HG02610 (cell line): Measurements from ENCODE around the gene RASL12.
"Not testable (repeated sequence)": the region's sequence is repeated elsewhere in the genome, so short reads cannot be mapped to it uniquely, and the experiment has no call there.

ENCODE experiments used
- ATAC-seq: cut with Tn5 transposase; IDR thresholded peaks from one replicate; pipeline ENCODE4 v1.9.1; 2021; ENCODE audit warnings: mild to moderate bottlenecking, moderate library complexity; ENCODE audit not compliant: unreplicated experiment

The RASL12 gene

DNA sequence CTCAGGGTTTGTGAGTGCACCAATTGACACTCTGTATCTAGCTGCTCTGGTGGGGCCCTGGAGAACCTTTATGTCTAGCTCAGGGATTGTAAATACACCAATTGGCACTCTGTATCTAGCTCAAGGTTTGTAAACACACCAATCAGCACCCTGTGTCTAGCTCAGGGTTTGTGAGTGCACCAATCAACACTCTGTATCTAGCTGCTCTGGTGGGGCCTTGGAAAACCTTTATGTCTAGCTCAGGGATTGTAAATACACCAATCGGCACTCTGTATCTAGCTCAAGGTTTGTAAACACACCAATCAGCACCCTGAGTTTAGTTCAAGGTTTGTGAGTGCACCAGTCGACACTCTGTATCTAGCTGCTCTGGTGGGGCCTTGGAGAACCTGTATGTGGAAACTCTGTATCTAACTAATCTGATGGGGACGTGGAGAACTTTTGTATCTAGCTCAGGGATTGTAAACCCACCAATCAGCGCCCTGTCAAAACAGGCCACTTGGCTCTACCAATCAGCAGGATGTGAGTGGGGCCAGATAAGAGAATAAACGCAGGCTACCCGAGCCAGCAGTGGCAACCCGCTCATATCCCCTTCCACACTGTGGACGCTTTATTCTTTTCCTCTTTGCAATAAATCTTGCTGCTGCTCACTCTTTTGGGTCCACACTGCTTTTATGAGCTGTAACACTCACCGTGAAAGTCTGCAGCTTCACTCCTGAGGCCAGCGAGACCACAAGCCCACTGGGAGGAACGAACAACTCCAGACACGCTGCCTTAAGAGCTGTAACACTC, 8.0 kb upstream of the RASL12 start:
- not testable (repeated sequence) for ATAC-seq

DNA sequence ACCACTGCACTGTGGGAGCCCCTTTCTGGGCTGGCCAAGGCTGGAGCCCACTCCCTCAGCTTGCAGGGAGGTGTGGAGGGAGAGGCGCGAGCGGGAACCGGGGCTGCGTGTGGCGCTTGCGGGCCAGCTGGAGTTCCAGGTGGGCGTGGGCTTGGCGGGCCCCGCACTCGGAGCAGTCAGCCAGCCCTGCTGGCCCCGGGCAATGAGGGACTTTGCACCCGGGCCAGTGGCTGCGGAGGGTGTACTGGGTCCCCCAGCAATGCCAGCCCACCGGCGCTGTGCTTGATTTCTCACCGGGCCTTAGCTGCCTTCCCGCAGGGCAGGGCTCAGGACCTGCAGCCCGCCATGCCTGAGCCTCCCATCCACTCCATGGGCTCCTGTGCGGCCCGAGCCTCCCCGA, 7.2 kb upstream of the RASL12 start:
- ATAC-seq: not testable (repeated sequence)

DNA sequence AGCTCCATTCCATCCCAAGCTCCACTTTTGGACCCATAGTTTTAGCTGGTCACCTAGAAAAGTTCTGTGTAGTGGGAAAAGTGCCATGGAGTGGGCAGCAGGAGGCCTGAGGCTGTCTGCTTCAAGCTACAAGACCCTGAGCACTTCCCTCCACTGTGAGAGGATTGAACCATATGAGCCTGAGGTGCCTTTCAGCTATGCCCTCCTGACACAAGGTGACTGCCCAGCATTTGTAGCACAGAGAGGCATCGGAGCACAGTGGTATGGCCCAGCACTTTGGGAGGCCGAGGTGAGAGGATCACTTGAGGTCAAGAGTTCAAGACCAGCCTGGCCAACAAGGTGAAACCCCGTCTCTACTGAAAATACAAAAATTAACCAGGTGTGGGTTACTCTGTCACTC, 4.8 kb upstream of the RASL12 start:
- ATAC-seq: no peak

DNA sequence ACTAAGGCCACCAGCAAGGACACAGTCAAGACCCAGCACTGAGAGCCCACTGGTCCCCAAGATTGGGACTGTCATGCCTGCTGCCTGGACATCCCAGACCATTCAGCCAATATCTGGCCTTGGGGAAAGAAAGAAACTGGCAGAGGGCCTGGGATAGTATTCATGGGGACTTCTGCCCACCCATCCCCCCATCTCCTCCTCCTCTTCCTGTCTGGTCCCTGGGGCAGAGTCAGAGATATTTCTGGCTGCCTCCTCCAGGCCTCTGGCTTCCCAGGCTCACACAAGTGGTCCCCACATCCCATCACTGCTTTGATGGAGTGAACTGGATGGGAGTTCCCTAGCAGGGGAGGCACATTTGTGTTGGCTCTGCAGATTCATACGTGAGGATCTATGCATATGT, 4.2 kb upstream of the RASL12 start:
- ATAC-seq: no peak

DNA sequence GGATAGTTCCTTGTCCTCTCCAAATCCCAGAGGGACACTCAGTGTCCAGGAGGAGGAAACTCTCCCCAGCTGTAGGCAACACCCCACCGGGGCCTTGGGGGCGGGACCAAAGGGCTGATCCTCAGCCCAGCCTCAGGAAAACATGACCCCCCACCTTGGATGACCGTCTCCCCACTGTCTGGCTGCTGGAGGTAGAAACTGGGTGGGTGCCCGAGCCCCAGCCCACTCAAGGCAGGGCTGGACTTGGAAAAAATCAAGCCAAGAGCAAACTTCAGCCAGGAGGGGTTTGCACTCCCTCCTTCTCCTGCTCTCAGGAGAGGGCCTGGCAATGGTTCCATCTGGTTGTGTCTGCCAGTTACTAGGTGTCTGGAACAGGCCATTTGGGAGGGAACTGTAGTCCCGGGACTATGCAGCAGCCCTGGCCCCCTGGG, 3.6 kb upstream of the RASL12 start:
- no peak for ATAC-seq

DNA sequence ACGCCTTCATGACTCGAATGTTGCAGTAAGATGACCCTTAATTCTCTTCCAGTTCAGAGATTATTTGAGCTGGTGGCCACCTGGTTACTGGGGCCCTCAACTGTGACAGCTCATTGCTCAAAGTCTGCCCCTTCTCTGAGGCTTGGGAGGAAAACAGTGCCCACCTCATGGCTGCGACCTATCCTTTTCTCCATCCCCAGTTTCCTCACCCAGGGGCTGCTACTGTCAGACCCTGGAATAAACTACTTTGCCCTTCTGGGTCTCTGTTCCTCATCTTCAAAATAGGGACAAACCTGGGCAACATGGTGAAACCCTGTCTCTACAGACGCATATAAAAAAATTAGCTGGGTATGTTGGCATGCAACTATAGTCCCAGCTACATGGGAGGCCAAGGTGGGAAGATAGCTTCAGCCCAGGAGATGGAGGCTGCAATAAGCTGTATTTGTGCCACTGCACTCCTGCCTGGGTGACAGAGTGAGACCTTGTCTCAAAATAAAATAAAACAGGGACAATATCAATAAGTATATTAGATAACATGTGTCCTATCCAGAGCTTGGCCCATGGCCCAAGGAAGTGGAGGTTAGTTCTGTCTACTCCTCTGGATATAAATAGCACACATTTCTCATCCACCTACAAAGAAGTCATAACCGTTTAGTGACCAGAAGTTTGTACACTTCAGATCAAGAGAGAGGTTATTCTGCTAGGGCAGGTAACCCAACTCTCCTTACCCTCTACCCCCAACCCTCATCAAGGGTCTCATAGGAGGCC, 2.2 kb upstream of the RASL12 start:
- ATAC-seq: no peak

DNA sequence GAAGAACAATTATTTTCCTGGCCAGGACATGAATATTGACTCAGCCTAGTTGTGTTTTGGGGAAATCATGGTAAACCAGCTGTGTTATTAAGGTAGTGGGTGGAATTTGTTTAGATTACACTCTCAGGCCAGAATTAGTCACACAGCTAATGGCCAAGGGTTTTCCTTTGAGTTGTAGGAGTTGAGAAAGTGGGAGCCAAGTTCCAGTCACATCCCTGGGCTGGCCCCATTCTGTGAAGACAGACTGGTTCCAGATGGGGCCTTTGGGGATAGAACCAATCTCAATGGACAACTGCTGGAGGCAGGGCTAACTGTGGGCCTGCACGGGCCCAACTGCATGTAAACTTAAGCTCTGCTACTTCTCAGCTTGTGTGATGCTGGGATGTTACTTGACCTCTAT, 1.4 kb upstream of the RASL12 start:
- ATAC-seq: no peak

DNA sequence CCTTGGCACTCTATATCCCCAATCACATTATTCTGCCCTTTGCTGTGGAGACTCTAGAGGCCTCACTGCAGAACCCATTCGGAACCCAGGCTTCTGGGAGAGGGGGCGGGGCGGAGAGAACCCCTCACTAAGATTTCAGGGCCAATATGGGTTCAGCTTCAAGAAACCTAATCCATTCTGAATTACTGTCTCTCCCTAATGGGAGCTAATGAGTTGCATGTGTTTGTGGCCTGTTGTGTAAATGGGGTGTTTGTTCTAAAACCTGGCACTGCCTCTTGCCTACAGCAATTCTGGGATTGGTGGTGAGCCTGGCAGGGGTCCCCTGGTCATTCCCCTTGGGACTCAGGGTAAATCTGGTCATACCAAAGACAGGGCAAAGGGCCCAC, 605 bp upstream of the RASL12 start:
- no peak for ATAC-seq

DNA sequence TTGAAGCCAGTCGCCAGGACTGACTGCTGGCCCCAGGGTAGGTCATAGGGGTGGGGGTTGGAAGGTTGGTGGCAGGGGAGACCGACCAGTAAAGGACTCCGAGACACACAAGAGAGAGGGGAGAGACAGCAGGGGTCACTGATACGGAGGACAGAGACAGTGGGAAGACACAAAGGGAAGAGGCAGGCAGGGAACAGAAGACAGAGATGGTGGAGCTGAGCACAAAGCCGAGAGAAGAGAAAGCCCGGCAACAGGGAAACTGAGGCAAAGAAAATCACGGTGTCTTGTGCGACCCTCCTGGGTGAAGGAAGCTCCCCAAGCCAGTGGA, 510 bp downstream of the RASL12 start:
- ATAC-seq: no peak

DNA sequence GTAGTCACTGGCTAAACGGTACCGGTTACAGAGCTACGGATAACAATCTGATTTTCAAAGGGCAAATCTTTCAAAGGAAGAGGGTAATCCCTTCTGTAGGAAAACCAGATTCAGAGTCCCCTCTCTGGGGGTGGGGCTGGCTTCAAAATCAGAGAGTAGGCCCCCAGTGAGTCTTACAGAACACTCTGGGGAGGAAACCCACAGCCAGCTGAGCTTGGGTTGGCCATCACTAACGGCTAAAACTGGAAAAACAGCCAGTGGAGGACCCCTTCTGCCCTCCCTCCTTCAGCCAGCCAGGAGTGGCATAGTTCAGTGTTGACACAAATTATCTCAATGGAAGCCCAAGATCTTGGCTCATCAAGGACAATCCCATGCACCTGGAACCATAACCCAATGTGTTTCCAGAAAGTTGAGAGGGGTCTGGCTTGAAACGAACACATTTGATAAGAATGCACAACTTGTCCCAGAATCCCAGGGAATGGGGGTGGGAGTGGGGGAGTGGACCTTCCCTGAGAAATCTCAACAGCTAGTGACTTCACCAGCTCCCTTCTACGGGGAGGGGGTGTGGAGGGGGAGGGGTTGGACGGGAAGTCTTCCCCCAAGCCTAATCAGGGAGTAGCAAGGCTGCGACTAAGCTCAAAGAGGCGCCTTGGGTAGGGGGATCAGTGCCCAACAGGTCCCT, 1.0 kb downstream of the RASL12 start:
- ATAC-seq: no peak

DNA sequence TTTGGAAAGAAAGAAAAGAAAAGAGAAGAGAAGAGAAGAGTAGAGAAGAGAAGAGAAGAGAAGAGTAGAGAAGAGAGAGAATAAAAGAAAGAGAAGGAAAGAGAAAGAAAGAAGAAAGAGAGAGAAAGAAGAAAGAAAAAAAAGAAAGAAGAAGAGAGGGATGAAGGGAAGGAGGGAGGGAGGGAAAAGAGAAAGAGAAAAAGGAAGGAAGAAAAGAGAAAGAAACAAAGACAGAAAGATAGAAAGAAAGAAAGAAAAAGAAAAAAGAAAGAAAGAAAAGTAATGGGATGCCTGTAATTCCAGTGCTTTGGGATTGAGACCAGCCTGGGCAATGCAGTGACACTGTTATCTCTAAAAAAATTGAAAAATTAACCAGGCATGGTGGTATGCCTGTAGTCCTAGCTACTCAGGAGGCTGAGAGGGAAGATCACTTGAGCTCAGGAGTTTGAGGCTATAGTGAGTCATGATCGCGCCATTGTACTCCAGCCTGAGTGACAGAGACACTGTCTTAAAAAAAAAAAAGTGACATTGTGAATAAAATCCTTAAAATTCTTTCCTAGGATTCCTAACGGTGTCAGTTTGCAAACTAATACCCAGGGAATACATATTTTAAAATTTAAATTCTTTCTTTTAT, 1.7 kb downstream of the RASL12 start:
- ATAC-seq: no peak

DNA sequence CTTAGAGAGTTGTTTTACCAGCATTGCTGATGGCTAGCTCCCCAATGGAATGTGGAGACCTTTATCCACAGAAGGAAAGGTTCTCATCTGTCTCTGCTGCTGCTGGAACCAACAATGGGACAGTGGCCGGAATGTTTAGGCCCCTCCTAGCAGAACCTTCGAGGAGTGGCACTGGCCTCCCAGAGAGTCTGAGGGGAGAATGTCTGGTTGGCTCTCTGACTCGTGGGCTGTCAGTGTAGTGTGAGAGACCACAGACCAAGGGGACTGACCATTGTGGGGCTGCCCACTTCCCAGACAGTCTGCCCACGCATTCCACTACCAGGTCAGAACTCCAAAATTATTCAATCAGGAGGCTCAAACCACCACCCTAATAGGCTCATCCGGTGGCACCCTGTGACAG, 5.1 kb downstream of the RASL12 start:
- no peak for ATAC-seq

DNA sequence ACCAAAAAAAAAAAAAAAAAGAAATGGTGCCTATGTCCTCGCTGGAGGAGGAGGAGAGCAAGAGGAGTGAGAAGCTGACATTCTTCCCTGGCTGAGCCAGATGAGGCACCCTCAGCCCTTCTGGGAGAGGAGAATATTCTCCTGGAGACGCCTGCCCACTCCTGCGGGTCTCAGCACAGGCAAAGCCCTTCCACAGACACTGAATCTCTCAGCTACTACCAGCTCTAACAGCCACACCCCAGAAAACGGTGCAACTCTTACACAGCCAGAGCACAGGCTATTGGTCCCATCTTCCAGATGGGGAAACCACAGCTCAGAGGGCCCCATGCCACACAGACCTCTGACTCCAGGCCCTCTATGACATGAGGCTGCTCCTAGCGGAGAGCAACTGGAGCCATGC, 5.7 kb downstream of the RASL12 start:
- ATAC-seq: no peak

DNA sequence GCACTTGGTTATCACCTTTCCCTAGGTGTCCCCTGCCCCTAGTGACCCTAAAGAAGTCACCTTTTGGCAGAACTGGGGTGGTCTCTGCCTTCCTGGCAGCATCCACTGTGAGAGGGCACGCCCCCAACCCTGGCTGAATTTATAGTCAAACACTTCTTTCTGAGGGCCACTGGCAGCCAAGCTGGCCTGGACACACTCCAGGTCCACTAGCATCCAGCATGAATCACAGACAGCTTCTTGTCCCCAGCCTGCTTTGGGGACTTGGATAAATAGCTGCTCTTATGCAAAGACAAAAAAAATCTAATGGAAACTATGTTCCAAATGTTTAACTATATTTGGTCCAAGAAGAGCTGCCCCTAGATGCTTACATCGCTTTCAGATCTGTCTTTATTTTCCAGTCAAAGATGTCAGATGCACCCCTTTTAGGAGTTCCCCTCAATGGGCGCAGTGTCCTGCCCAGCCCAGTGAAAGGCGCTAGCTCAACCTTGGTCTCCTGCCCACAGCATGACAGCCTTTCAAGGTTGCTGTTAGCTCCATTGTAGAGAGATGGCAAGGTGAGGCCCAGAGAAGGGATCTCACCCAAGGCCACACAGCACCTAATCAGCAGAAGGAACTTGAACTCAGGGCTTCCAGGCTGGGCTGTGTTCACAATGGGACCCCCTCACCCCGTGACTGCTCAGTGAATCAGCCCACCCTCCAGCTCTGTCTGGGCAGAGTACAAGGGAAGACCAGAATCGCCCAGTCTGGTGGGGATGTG, 7.0 kb downstream of the RASL12 start:
- no peak for ATAC-seq

DNA sequence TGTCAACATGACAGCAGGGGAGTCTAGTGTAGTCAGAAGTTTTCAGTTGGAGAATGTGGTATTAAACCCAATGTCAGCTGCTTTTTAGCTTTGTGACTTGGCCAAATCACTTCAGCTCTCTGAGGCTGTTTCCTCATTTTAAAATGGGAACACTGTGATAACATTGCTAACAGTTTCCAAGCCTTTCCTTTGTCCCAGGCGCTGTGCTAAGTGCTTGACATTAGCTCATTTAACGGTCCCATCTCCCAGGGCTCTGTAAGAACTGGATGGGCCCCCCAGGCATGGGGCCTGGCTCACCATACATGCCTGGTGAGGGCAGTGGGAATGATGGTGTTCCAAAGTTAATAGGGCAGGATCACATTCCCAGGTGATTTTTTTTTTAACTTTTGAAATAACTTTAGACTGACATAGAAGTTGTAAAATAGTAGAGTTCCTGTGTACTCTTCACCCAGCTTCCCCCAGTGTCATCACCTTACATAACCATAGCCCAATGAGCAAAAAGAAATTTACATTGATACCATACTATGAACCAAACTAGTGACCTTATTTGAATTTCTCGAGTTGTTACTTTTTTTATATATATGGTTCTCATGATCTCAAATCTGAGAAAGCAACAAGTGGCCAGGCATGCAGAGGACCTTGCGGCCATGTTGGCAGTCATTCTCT, 7.7 kb downstream of the RASL12 start:
- ATAC-seq: no peak

DNA sequence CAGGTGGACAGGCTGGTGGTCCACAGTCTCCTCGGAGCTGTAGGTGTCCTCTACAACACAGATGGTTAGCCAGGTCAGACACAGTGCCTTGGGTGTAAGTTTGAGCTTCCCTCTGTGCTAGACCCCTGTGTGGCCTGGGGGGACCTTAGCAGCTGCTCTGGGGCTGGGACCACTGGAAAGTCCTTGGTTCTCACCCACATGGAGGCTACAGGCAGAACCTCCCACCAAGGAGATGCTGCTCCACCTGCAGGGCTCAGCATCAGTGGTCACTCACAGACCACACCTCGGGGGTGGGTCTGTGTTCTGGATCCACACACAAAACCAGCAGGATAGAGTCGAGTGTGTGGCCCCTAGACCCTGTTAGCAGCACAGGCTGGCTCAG, 8.4 kb downstream of the RASL12 start:
- ATAC-seq: no peak

DNA sequence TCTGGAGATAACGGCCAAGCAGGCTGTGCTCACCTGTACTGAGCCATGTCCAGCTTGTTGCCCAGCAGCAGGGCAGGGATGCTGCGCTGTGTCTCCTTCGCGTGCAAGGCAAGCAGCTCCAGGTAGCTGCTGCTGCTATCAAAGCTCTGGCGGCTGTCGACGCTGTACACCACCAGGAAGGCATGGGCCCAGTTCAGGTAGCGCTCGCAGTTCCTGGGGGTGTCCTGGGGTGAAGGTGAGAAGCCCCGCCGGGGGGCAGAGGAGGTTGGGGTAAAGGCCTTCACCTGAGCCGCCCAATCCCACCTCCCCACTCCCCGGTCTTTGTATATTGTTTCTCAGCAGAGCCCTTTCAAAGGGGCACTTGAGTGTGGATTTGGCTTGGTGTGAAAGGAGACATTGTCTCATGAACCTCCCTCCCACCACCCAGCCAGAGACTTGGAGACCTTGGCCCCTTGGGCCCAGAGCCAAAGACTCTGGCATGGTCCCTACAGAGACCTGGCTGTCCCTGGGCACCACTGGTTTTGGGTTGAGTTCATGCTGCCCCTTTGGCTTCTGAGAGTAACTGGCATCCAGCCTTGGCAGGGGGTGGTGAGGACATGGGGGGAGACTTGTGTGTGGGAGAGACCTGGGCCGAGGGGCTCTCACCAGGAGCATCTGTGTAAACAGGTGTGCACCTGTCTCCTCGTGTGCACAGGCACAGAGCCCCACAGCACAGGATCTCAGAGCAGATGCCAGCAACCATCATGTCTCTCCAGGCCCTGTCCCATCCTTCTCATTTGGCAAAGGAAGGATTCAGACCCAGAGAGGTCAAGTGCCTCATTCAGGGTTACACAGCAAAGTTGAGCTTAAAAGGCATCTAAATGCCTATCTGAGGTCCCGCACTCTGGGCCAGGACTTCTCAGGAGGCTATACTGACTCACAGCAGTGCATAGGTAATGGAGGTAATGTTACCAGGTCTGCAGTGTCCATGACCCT, 9.1 kb downstream of the RASL12 start:
- no peak for ATAC-seq

DNA sequence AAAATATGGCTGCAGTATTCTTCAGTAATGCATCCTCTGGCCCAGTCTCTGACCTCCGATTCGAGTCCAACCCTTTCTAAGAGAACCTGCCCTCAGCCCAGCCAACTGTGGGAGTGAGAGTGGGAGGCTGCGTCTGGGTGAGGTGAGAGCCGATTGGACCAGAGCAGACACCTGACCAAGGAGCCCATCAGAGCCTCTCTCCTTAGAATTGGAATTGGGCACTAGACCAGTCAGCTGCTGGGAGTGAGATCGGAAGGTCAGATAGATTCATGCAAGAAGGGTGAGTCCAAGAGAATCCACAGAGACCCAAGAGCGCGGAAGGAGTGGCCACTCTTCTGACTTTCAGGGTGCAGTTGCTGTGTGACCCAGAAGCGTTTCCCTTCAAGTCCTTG, 10.2 kb downstream of the RASL12 start:
- no peak for ATAC-seq

DNA sequence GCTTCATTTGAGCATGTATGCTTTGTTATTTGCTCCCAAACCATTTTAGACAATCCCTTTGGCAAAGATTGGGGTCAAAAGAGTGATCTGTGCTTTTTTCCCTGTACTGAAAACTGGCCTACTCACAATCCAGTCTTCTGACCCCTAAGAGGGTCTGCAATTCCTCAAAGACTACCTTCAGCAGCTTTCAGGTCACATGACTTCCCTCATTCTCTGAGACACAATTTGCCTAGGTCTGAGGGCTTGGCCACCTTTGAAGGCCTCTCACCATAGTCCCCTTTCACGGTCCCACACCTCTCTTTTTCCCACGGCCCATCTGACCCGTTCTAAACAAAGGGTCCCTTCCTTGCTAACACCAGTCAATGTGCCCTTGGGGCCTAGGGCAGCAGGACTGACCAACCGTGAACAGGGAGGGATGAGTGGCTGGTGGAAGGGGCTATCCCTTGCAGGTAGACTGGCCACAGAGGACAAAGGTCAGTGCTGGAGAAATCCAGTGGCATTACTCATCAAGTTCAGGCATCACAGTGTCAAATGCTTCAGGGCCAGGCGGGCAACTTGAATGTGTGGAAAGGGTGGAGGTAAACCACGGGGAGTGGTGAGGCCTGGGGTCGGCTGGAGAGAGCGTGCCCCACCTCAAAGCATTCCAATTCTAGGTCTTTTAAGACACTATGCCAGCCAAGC, 10.8 kb downstream of the RASL12 start:
- ATAC-seq: no peak
